HepG2 (cell line): ENCODE data around the gene MYH7. TPM values are rescaled to one million over a fixed set of nuclear protein-coding genes. Genes with fewer than 3 reads are reported as not detected.

Source experiments
- CREBL2 ChIP-seq: sonication (generic); formaldehyde crosslinking; IDR thresholded peaks from 2 replicates; pipeline ENCODE4 v1.8.1; 2023; ENCODE audit warnings: missing genetic modification reagents, mild to moderate bottlenecking, borderline replicate concordance
- FOXA1 ChIP-seq, 2 experiments: fragments of 450-650 bp in 1 of 2; sonication (generic) in 1 of 2; formaldehyde crosslinking in 1 of 2; IDR thresholded peaks; 2 replicates each; pipeline versions ENCODE4 v1.4.0 to v1.6.1; 2016 to 2020; ENCODE audit warnings: missing genetic modification reagents in 1 of 2
- MED1 ChIP-seq: sonication (generic); formaldehyde crosslinking; IDR thresholded peaks from 2 replicates; pipeline ENCODE4 v1.4.0; 2020; ENCODE audit warnings: missing genetic modification reagents
- NFE2L1 ChIP-seq: sonication (generic); formaldehyde crosslinking; IDR thresholded peaks from 2 replicates; pipeline ENCODE4 v1.4.0; 2020; ENCODE audit warnings: missing genetic modification reagents, mild to moderate bottlenecking, borderline replicate concordance
- NR2F2 ChIP-seq: IDR thresholded peaks from 2 replicates; pipeline ENCODE4 v1.6.1; 2012; ENCODE audit warnings: low read depth, inconsistent platforms, borderline replicate concordance
- POGZ ChIP-seq: sonication (generic); formaldehyde crosslinking; IDR thresholded peaks from 2 replicates; pipeline ENCODE4 v1.4.0; 2020; ENCODE audit warnings: mild to moderate bottlenecking, missing genetic modification reagents
- SALL2 ChIP-seq: sonication (generic); formaldehyde crosslinking; IDR thresholded peaks from 2 replicates; pipeline ENCODE4 v1.8.1; 2023; ENCODE audit warnings: mild to moderate bottlenecking, missing genetic modification reagents, inconsistent platforms
- SNAPC2 ChIP-seq: sonication (generic); formaldehyde crosslinking; IDR thresholded peaks from 2 replicates; pipeline ENCODE4 v1.8.1; 2022; ENCODE audit warnings: mild to moderate bottlenecking, missing genetic modification reagents
- SOX13 ChIP-seq, 3 experiments: fragments of 450-650 bp in 1 of 3; sonication (generic) in 1 of 3; formaldehyde crosslinking in 1 of 3; IDR thresholded peaks in 2 of 3; conservative IDR thresholded peaks in 1 of 3; 2 replicates each; pipeline versions ENCODE4 v1.5.0 to v1.6.1; 2016 to 2020; ENCODE audit warnings: antibody characterized with exemption in 1 of 3, mild to moderate bottlenecking in 1 of 3, missing compliant biosample characterization in 1 of 3, missing genetic modification reagents in 1 of 3, moderate library complexity in 1 of 3
- STAT5B ChIP-seq: sonication (generic); formaldehyde crosslinking; IDR thresholded peaks from 2 replicates; pipeline ENCODE4 v1.4.0; 2020; ENCODE audit warnings: missing genetic modification reagents
- ZBTB14 ChIP-seq: sonication (generic); formaldehyde crosslinking; IDR thresholded peaks from 2 replicates; pipeline ENCODE4 v1.4.0; 2020; ENCODE audit warnings: missing genetic modification reagents
- ZFYVE20 ChIP-seq: sonication (generic); formaldehyde crosslinking; IDR thresholded peaks from 2 replicates; pipeline ENCODE4 v1.8.0; 2023; ENCODE audit warnings: low read depth, mild to moderate bottlenecking, moderate library complexity, missing genetic modification reagents, borderline replicate concordance
- ZNF234 ChIP-seq: sonication (generic); formaldehyde crosslinking; conservative IDR thresholded peaks from 2 replicates; pipeline ENCODE4 v1.5.1; 2020; ENCODE audit warnings: mild to moderate bottlenecking, missing genetic modification reagents
- ZNF3 ChIP-seq: IDR thresholded peaks from 2 replicates; pipeline ENCODE4 v1.7.0; 2017; ENCODE audit warnings: inconsistent platforms
- ZNF317 ChIP-seq: sonication (generic); formaldehyde crosslinking; IDR thresholded peaks from 2 replicates; pipeline ENCODE4 v1.5.0; 2020; ENCODE audit warnings: mild to moderate bottlenecking, missing genetic modification reagents
- ZNF337 ChIP-seq: sonication (generic); formaldehyde crosslinking; IDR thresholded peaks from 2 replicates; pipeline ENCODE4 v1.5.1; 2020; ENCODE audit warnings: missing genetic modification reagents, low read depth, mild to moderate bottlenecking, borderline replicate concordance
- ZNF343 ChIP-seq: sonication (generic); formaldehyde crosslinking; IDR thresholded peaks from 2 replicates; pipeline ENCODE4 v1.4.0; 2020; ENCODE audit warnings: mild to moderate bottlenecking, missing genetic modification reagents
- ZNF660 ChIP-seq: sonication (generic); formaldehyde crosslinking; IDR thresholded peaks from 2 replicates; pipeline ENCODE4 v1.5.1; 2020; ENCODE audit warnings: mild to moderate bottlenecking, low read depth, missing genetic modification reagents, borderline replicate concordance
- ZNF672 ChIP-seq: sonication (generic); formaldehyde crosslinking; IDR thresholded peaks from 2 replicates; pipeline ENCODE4 v1.8.1; 2022; ENCODE audit warnings: missing genetic modification reagents
- ZNF710 ChIP-seq: sonication (generic); formaldehyde crosslinking; IDR thresholded peaks from 2 replicates; pipeline ENCODE4 v1.5.0; 2020; ENCODE audit warnings: mild to moderate bottlenecking, missing genetic modification reagents, borderline replicate concordance
- ZNF781 ChIP-seq: sonication (generic); formaldehyde crosslinking; IDR thresholded peaks from 2 replicates; pipeline ENCODE4 v1.5.1; 2020; ENCODE audit warnings: borderline replicate concordance, mild to moderate bottlenecking, missing genetic modification reagents; ENCODE audit errors: not compliant biosample characterization
- polyA plus RNA-seq, 8 experiments: library from polyadenylated mRNA; depleted of rRNA in 3 of 8; stranded (reverse) in 7 of 8; unstranded in 1 of 8; fragments of >200 nt; fragmentation: Illumina TruSeq in 4 of 8; extraction: Trizol in 4 of 8; gene quantifications; 2 replicates each; pipeline versions ENCODE4 v1.2.1 to v1.2.3, GENCODE V29; 2011 to 2016; ENCODE audit warnings: low read depth in 4 of 8, missing spikeins in 1 of 8, mixed read lengths in 1 of 8; ENCODE audit not compliant: insufficient read depth in 1 of 8
- total RNA-seq, 5 experiments: library from RNA; depleted of rRNA; stranded (reverse); fragments of >200 nt; fragmentation: Illumina TruSeq; extraction: Trizol; gene quantifications; 2 replicates each; pipeline ENCODE4 v1.2.3, GENCODE V29; 2016; ENCODE audit warnings: low read depth in 1 of 5
- TF ChIP-seq, protein P1 (sequence below): sonication (generic); formaldehyde crosslinking; IDR thresholded peaks from 2 replicates; pipeline ENCODE4 v1.5.0; 2020; ENCODE audit warnings: missing genetic modification reagents, mild to moderate bottlenecking, borderline replicate concordance
- TF ChIP-seq, protein P2 (sequence below): IDR thresholded peaks from 2 replicates; pipeline ENCODE4 v1.6.1; 2016; ENCODE audit warnings: control low read depth

MYH7 gene
- total and polyA plus RNA-seq, 2 of the 13 experiments (the other 11 are each of a cell fraction or from before 2014, with no cell fraction given) = 0.04 TPM; not detected in 1

GRCh38 chr14:23435543-23436326, at the start of gene MYH7 (continued):
- TF ChIP-seq CREBL2 (CRISPR knock-in tag) = no peak
- 0 out of 2 replicates have a peak, but pooled peaks have one; percentile 9 for TF ChIP-seq SNAPC2 (CRISPR knock-in tag)
- TF ChIP-seq, protein P1, sequence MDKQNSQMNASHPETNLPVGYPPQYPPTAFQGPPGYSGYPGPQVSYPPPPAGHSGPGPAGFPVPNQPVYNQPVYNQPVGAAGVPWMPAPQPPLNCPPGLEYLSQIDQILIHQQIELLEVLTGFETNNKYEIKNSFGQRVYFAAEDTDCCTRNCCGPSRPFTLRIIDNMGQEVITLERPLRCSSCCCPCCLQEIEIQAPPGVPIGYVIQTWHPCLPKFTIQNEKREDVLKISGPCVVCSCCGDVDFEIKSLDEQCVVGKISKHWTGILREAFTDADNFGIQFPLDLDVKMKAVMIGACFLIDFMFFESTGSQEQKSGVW (CRISPR knock-in tag) = no peak
- TF ChIP-seq ZNF710 = no peak; the same call in 1 of the 2 replicates
- no peak for TF ChIP-seq ZNF337 (CRISPR knock-in tag)
- TF ChIP-seq ZNF3 (CRISPR knock-in tag) = no peak
- TF ChIP-seq SOX13 (IDR thresholded peaks at IDR 0.05) = peak; percentile 97
- peak in 1 of 2 experiments; percentile 97; a peak in 2 of 4 replicates for TF ChIP-seq SOX13 (CRISPR knock-in tag; conservative IDR thresholded peaks at IDR 0.05 in 1 of 2, IDR thresholded peaks at IDR 0.05 in 1 of 2)
- no peak for TF ChIP-seq ZNF343
- no peak for TF ChIP-seq NFE2L1 (CRISPR knock-in tag)
- TF ChIP-seq ZNF234 = no peak
- no peak for TF ChIP-seq FOXA1 (IDR thresholded peaks at IDR 0.05)
- TF ChIP-seq FOXA1 (CRISPR knock-in tag; IDR thresholded peaks at IDR 0.05) = no peak
- TF ChIP-seq ZNF781 = peak; percentile 31
- TF ChIP-seq ZNF672 = no peak
- TF ChIP-seq, protein P2, sequence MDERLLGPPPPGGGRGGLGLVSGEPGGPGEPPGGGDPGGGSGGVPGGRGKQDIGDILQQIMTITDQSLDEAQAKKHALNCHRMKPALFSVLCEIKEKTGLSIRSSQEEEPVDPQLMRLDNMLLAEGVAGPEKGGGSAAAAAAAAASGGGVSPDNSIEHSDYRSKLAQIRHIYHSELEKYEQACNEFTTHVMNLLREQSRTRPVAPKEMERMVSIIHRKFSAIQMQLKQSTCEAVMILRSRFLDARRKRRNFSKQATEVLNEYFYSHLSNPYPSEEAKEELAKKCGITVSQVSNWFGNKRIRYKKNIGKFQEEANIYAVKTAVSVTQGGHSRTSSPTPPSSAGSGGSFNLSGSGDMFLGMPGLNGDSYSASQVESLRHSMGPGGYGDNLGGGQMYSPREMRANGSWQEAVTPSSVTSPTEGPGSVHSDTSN (CRISPR knock-in tag) = peak; percentile 22; the same call in 1 of the 2 replicates
- TF ChIP-seq MED1 = peak; percentile 59; the same call in 1 of the 2 replicates
- no peak for TF ChIP-seq ZNF660 (CRISPR knock-in tag)
- no peak for TF ChIP-seq ZBTB14
- no peak for TF ChIP-seq SALL2
- TF ChIP-seq STAT5B (CRISPR knock-in tag) = no peak; the same call in 1 of the 2 replicates
- TF ChIP-seq ZFYVE20 (CRISPR knock-in tag) = no peak
- no peak for TF ChIP-seq ZNF317 (CRISPR knock-in tag)
- no peak for TF ChIP-seq NR2F2
- no peak; the same call in 1 of the 2 replicates for TF ChIP-seq POGZ (CRISPR knock-in tag)
